ENCODE results near the gene CFAP410. TPM values are rescaled to one million over a fixed set of nuclear protein-coding genes. Genes with fewer than 3 reads are reported as not detected.

The CFAP410 gene
- total RNA-seq, 2 donors from 2014 or later: 48.8 to 51.3 TPM

- no peak overlapping the region for H3K27ac ChIP-seq
- H3K27me3 ChIP-seq (replicated peaks; ENCODE audit: insufficient read depth): no peaks in the 10 kb centered on the region
- no peaks in the 10 kb centered on the region for H3K4me1 ChIP-seq (ENCODE audit: control insufficient read depth in 1 of 2, low read depth in 2 of 2)
- ATAC-seq (ENCODE audit: insufficient number of reproducible peaks, low FRiP score, low read depth) (no peak), DNase-seq (ENCODE audit: low spot score) (no peak)
- no peaks in the 10 kb centered on the region for H3K9me3 ChIP-seq
- peaks cover 36% of the 10 kb centered on the region for H3K36me3 ChIP-seq
- H3K4me3 ChIP-seq: no peak overlapping the region
- TF ChIP-seq, protein P1, sequence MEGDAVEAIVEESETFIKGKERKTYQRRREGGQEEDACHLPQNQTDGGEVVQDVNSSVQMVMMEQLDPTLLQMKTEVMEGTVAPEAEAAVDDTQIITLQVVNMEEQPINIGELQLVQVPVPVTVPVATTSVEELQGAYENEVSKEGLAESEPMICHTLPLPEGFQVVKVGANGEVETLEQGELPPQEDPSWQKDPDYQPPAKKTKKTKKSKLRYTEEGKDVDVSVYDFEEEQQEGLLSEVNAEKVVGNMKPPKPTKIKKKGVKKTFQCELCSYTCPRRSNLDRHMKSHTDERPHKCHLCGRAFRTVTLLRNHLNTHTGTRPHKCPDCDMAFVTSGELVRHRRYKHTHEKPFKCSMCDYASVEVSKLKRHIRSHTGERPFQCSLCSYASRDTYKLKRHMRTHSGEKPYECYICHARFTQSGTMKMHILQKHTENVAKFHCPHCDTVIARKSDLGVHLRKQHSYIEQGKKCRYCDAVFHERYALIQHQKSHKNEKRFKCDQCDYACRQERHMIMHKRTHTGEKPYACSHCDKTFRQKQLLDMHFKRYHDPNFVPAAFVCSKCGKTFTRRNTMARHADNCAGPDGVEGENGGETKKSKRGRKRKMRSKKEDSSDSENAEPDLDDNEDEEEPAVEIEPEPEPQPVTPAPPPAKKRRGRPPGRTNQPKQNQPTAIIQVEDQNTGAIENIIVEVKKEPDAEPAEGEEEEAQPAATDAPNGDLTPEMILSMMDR (IDR thresholded peaks at IDR 0.05): no peak
Observed at GRCh38 chr21:44316277-44316900, 22.8 kb downstream of the CFAP410 start.

DNA sequence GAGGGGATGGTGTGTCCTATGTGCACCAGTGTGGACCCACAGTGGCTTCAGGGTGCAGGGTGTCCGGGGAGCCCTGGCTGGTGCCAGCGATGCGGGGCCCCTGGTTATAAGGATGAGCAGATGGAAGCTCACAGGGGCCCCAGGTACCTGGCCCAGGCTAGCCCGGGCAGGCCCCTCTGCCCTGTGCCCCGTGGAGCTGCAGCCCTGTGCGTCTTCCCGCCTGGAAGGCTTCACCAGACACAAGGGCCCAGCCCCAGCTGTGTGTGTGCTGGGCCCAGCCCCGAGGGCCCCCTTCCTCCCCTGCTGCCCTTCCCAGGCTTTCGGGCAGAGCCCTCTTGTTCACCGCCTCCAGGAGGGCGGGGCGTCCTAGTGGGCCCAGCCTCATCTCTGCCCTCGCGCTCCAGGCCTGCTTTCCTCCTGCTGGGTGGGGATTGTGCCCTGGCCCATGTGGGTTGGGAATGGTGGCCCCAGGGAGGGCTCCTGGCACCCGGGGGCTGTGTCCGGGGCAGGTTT is 23.4 kb downstream of the CFAP410 start:
- H3K4me3 ChIP-seq: no peak overlapping the region
- DNase-seq (ENCODE audit: low spot score) (no peak), ATAC-seq (ENCODE audit: insufficient number of reproducible peaks, low FRiP score, low read depth) (no peak)
- no peak overlapping the region for H3K27ac ChIP-seq
- TF ChIP-seq, protein P1 (IDR thresholded peaks at IDR 0.05): no peak
- H3K27me3 ChIP-seq (replicated peaks; ENCODE audit: insufficient read depth): no peaks in the 10 kb centered on the region
- no peaks in the 10 kb centered on the region for H3K4me1 ChIP-seq (ENCODE audit: control insufficient read depth in 1 of 2, low read depth in 2 of 2)
- H3K36me3 ChIP-seq: peaks cover 41% of the 10 kb centered on the region
- H3K9me3 ChIP-seq: no peaks in the 10 kb centered on the region

GRCh38 chr21:44314561-44314960 is 24.6 kb downstream of the CFAP410 start:
- H3K9me3 ChIP-seq: no peaks in the 10 kb centered on the region
- peaks cover 53% of the 10 kb centered on the region for H3K36me3 ChIP-seq
- H3K27me3 ChIP-seq (replicated peaks; ENCODE audit: insufficient read depth): no peaks in the 10 kb centered on the region
- no peaks in the 10 kb centered on the region for H3K4me1 ChIP-seq (ENCODE audit: control insufficient read depth in 1 of 2, low read depth in 2 of 2)
- TF ChIP-seq, protein P1 (IDR thresholded peaks at IDR 0.05): no peak
- ATAC-seq (ENCODE audit: insufficient number of reproducible peaks, low FRiP score, low read depth): no peak
- DNase-seq (ENCODE audit: low spot score): no peak
- no peak overlapping the region for H3K4me3 ChIP-seq
- H3K27ac ChIP-seq: no peak overlapping the region

DNA sequence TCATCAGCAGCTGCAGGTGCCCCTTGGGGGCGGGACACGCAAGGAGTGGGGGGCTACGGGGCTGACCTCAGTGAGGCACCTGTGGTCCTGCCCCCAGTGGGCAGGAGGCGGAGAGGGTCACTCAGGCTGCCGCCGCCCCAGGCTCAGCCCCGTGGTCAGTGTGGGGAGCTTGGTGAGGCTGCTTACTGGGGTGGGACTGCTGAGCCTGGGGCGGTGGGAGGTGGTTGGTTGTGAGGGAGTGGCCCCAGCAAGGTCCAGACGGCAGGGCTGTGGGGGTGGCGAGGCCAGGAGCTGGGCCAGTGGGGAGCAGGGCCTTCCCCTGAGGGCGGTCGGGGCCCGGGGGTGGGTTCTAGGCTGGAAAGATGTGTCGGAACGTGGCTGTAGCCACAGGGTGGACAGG is 25.1 kb downstream of the CFAP410 start:
- peaks cover 54% of the 10 kb centered on the region for H3K36me3 ChIP-seq
- no peaks in the 10 kb centered on the region for H3K9me3 ChIP-seq
- H3K4me1 ChIP-seq (ENCODE audit: control insufficient read depth in 1 of 2, low read depth in 2 of 2): no peaks in the 10 kb centered on the region
- H3K27ac ChIP-seq: no peak overlapping the region
- H3K4me3 ChIP-seq: no peak overlapping the region
- TF ChIP-seq, protein P1 (IDR thresholded peaks at IDR 0.05): no peak
- H3K27me3 ChIP-seq (replicated peaks; ENCODE audit: insufficient read depth): no peaks in the 10 kb centered on the region
- DNase-seq (ENCODE audit: low spot score) (no peak), ATAC-seq (ENCODE audit: insufficient number of reproducible peaks, low FRiP score, low read depth) (no peak)

DNA sequence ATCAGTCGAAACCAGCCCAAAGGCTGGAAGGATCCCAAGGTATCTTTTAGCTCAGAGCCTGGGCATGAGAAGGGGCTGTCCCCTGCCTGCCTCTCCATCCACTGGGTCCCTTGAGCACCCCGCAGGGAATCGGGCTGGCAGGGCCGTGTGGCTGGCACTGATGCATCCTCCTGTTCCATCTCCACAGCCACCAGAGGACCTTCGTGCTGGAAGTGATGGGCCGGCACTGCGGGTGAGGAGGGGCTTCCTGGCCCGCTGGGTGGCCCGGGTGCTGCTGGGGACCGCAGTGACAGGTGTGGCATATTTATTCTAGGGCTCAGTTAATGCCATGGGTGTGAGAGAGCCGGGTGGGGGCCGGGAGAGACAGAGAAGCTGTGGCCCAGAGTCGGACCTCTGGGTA is 25.7 kb downstream of the CFAP410 start:
- DNase-seq (ENCODE audit: low spot score): no peak
- ATAC-seq (ENCODE audit: insufficient number of reproducible peaks, low FRiP score, low read depth): no peak
- TF ChIP-seq, protein P1 (IDR thresholded peaks at IDR 0.05): no peak
- Histone ChIP-seq H3K36me3 (peaks cover 53% of the 10 kb centered on the region), H3K4me3 (no peak overlapping the region), H3K27ac (no peak overlapping the region), H3K4me1 (ENCODE audit: control insufficient read depth in 1 of 2, low read depth in 2 of 2) (no peaks in the 10 kb centered on the region), H3K9me3 (no peaks in the 10 kb centered on the region), H3K27me3 (replicated peaks; ENCODE audit: insufficient read depth) (no peaks in the 10 kb centered on the region)
